ENCODE measurements around the gene PDZD2. TPM values are rescaled to one million over a fixed set of nuclear protein-coding genes. Genes with fewer than 3 reads are reported as not detected.

Gene PDZD2
- total and polyA plus RNA-seq, 8 donors, result 16.2 to 49.8 (median 20.4) TPM

DNA sequence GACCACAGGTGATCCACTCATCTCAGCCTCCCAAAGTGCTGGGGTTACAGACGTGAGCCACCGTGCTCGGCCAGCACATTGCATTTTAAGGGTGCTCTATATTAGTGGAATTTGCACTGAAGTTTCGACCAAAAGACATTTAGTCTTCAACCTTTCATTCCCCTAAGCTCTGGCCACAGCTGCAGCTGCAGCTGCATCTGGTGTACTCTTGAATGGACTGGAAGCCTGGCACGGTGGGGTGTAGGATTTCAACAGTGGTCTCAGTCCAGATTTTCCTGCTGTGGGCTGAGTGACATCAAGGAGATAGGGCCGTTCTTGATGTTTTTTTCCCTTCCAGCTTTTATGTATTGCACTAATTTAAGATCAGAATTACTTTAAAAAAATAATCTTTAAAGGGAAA, 255.2 kb downstream of the PDZD2 start:
- DNase-seq (no peak), ATAC-seq (no peak)
- no peaks in the 10 kb centered on the region for H3K36me3 ChIP-seq
- TF ChIP-seq, protein P1, sequence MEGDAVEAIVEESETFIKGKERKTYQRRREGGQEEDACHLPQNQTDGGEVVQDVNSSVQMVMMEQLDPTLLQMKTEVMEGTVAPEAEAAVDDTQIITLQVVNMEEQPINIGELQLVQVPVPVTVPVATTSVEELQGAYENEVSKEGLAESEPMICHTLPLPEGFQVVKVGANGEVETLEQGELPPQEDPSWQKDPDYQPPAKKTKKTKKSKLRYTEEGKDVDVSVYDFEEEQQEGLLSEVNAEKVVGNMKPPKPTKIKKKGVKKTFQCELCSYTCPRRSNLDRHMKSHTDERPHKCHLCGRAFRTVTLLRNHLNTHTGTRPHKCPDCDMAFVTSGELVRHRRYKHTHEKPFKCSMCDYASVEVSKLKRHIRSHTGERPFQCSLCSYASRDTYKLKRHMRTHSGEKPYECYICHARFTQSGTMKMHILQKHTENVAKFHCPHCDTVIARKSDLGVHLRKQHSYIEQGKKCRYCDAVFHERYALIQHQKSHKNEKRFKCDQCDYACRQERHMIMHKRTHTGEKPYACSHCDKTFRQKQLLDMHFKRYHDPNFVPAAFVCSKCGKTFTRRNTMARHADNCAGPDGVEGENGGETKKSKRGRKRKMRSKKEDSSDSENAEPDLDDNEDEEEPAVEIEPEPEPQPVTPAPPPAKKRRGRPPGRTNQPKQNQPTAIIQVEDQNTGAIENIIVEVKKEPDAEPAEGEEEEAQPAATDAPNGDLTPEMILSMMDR (IDR thresholded peaks at IDR 0.05), result no peak
- H3K4me1 ChIP-seq, result peaks cover 0 to 5% of the 10 kb centered on the region in 2 donors
- H3K4me3 ChIP-seq, result no peak overlapping the region
- intact Hi-C loops (cut with DNase I), result no loop called here
- no peak overlapping the region for H3K27ac ChIP-seq
- no peaks in the 10 kb centered on the region for H3K27me3 ChIP-seq
- H3K9me3 ChIP-seq, result no peaks in the 10 kb centered on the region

DNA sequence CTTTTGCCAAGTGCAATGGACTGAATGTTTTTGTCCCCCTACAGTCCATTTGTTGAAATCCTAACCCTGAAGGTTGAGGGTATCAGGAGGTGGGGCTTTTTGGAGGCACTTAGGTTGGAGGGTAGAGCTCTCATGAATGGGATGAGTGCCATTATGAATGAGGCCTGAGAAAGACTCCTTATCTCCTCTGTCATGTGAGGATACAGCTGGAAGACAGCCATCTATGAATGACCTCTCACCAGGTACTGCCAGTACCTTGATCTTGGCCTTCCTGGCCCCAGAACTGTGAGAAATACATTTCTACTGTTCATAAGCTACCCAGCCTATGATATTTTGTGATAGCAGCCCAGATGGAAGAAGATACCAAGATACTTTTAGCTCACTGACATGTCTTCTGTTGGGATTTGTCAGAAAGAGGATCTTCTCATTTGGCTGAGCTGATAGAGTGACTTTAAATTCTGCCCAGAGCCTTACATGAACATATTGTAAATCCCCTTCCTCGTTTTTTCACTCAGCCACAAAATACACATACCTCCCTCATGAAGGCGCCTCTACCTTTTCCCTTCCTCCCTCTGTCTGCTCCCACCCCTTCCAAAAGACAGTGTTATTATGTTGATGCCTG, 256.4 kb downstream of the PDZD2 start:
- intact Hi-C loops (cut with DNase I), result no loop called here
- TF ChIP-seq, protein P1 (IDR thresholded peaks at IDR 0.05), result no peak
- ATAC-seq (peak; percentile 45), DNase-seq (no peak)
- Histone ChIP-seq H3K9me3 (no peaks in the 10 kb centered on the region), H3K36me3 (no peaks in the 10 kb centered on the region), H3K4me3 (no peak overlapping the region), H3K27ac (no peak overlapping the region), H3K4me1 (no peaks in the 10 kb centered on the region), H3K27me3 (no peaks in the 10 kb centered on the region)

DNA sequence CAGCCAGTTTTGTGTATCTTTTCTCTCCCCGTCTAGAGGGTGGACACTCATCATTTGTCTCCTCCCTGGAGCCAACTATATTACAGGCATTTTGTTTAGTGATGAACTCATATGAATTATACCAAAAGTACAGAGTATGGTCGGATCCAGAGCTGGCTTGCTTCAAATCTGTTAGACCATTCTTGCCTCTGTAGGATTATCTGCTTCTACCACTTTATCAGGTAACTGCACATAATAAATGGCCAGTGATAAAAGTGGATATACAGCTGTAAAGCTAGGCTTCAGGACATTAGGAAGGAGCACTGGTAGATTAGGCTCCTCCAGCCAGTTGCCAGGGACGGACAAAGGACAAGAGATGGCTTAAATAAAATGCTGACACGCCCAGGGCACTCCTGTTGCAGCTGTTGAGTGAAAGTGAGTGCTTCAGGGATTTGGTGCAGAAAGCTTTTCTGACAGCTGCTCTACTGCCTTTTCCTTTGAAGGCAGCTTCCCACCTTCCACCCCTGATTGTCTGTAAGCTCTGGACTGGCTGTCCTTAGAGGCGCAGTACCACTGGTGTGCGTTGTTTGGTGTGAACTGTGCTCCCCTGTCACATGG, 259.2 kb downstream of the PDZD2 start:
- Histone ChIP-seq H3K4me3 (no peak overlapping the region), H3K9me3 (no peaks in the 10 kb centered on the region), H3K4me1 (no peaks in the 10 kb centered on the region), H3K27me3 (no peaks in the 10 kb centered on the region), H3K36me3 (no peaks in the 10 kb centered on the region), H3K27ac (no peak overlapping the region)
- DNase-seq, result no peak
- ATAC-seq, result no peak
- TF ChIP-seq, protein P1 (IDR thresholded peaks at IDR 0.05), result no peak
- intact Hi-C loops (cut with DNase I), result no loop called here

DNA sequence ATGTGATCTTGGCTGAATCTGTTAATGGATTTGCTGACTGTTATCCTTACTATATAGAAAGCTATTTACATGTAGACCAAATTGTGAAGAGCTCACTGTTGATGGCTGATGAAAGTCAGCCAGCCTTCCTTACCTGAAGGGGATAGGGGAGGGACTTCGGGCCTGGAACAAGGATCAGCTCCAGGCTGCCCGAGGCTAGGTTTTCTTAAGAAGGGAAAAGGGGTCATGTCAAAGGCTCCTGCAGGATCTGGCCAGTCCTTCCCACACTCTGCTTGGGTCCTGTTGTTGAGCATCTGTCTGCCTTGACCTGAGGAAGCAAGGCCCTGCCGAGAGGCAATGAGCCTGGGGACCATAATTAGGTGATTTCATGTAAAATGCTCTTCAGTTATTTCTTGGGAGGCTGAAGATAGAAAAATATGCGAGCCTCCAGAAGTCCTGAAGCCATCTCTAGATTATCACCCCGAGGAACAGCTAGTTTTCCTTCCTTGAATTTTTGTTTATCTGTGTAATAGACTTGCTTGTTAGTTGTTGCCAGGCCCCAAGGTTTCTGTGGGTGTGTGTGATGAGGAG, 261.4 kb downstream of the PDZD2 start:
- Histone ChIP-seq H3K27me3 (no peaks in the 10 kb centered on the region), H3K4me3 (no peak overlapping the region)

More for the DNA sequence above, 261.4 kb downstream of the PDZD2 start:
- H3K4me1 ChIP-seq, result no peaks in the 10 kb centered on the region
- no peaks in the 10 kb centered on the region for H3K36me3 ChIP-seq
- TF ChIP-seq, protein P1 (IDR thresholded peaks at IDR 0.05), result no peak
- H3K27ac ChIP-seq, result no peak overlapping the region
- intact Hi-C loops (cut with DNase I), result no loop called here
- DNase-seq (no peak), ATAC-seq (no peak)
- H3K9me3 ChIP-seq, result no peaks in the 10 kb centered on the region

Measured in left lung (tissue), 10 donors.